Parathyroid adenoma (tissue), 2 donors: Measurements from ENCODE around the gene RANBP3.

ENCODE experiments used
- H2AFZ ChIP-seq: fragments of 300-600 bp; sonication (generic); one replicate; pipeline ENCODE4 v1.7.0; 2017; ENCODE audit warnings: antibody characterized with exemption, mild to moderate bottlenecking
- H3K27ac ChIP-seq: fragments of 300-600 bp; sonication (generic); one replicate; pipeline ENCODE4 v1.7.0; 2017
- H3K27me3 ChIP-seq: fragments of 300-600 bp; sonication (generic); one replicate; pipeline ENCODE4 v1.7.0; 2017; ENCODE audit warnings: low read length; ENCODE audit not compliant: control insufficient read depth, insufficient read depth
- H3K36me3 ChIP-seq: fragments of 300-600 bp; sonication (generic); one replicate; pipeline ENCODE4 v1.7.0; 2017; ENCODE audit warnings: low read length; ENCODE audit not compliant: control insufficient read depth, insufficient read depth
- H3K4me1 ChIP-seq: fragments of 300-600 bp; sonication (generic); one replicate; pipeline ENCODE4 v1.7.0; 2017; ENCODE audit warnings: control low read depth
- H3K4me2 ChIP-seq: fragments of 300-600 bp; sonication (generic); one replicate; pipeline ENCODE4 v1.7.0; 2017; ENCODE audit warnings: low read length
- H3K4me3 ChIP-seq: fragments of 300-600 bp; sonication (generic); one replicate; pipeline ENCODE4 v1.7.0; 2017; ENCODE audit warnings: low read depth, low read length
- H3K79me2 ChIP-seq: fragments of 300-600 bp; sonication (generic); one replicate; pipeline ENCODE4 v1.7.0; 2017; ENCODE audit warnings: control low read depth
- H3K9ac ChIP-seq: fragments of 300-600 bp; sonication (generic); one replicate; pipeline ENCODE4 v1.7.0; 2017; ENCODE audit warnings: mild to moderate bottlenecking
- H3K9me3 ChIP-seq: fragments of 300-600 bp; sonication (generic); one replicate; pipeline ENCODE4 v1.7.0; 2017; ENCODE audit warnings: low read length; ENCODE audit not compliant: control insufficient read depth
- TF ChIP-seq, protein P1 (sequence below): fragments of 300-600 bp; sonication (generic); IDR thresholded peaks from one replicate; pipeline ENCODE4 v1.7.0; 2017; ENCODE audit warnings: antibody characterized with exemption, mild to moderate bottlenecking
- donor health status: primary hyperparathyroidism.

The RANBP3 gene

GRCh38 chr19:6012426-6013170 lies 34.7 kb upstream of the RANBP3 start:
- no peak overlapping the region for H3K27ac ChIP-seq
- H3K36me3 ChIP-seq: no peaks in the 10 kb centered on the region
- H3K9me3 ChIP-seq: no peaks in the 10 kb centered on the region
- H3K27me3 ChIP-seq: no peaks in the 10 kb centered on the region
- H3K79me2 ChIP-seq: no peaks in the 10 kb centered on the region
- no peak overlapping the region for H2AFZ ChIP-seq
- no peak overlapping the region for H3K9ac ChIP-seq
- H3K4me3 ChIP-seq: no peak overlapping the region
- TF ChIP-seq, protein P1, sequence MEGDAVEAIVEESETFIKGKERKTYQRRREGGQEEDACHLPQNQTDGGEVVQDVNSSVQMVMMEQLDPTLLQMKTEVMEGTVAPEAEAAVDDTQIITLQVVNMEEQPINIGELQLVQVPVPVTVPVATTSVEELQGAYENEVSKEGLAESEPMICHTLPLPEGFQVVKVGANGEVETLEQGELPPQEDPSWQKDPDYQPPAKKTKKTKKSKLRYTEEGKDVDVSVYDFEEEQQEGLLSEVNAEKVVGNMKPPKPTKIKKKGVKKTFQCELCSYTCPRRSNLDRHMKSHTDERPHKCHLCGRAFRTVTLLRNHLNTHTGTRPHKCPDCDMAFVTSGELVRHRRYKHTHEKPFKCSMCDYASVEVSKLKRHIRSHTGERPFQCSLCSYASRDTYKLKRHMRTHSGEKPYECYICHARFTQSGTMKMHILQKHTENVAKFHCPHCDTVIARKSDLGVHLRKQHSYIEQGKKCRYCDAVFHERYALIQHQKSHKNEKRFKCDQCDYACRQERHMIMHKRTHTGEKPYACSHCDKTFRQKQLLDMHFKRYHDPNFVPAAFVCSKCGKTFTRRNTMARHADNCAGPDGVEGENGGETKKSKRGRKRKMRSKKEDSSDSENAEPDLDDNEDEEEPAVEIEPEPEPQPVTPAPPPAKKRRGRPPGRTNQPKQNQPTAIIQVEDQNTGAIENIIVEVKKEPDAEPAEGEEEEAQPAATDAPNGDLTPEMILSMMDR: no peak
- H3K4me2 ChIP-seq: no peak overlapping the region
- H3K4me1 ChIP-seq: no peaks in the 10 kb centered on the region

DNA sequence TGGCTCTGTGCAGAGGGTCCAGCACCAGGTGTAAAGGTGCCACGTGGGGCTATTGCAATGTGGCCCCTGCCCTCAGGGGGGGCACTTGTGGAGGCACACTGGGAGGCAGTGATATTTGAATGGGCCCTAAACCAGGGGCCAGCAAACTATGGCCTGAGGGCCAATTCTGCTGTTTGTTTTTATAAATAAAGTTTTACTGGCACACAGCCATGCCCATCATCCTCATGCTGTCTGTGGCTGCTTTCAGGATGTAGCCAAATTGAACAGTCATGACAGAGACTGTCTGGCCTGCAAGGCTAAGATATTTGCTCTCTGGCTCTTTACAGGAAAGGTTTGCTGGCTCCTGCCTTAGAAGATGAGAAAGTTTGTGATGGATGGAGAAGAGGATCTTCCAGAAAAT lies 33.9 kb upstream of the RANBP3 start:
- Histone ChIP-seq H3K27me3 (no peaks in the 10 kb centered on the region), H3K9me3 (no peaks in the 10 kb centered on the region), H3K4me1 (no peaks in the 10 kb centered on the region), H3K79me2 (no peaks in the 10 kb centered on the region), H2AFZ (no peak overlapping the region), H3K4me3 (no peak overlapping the region), H3K36me3 (no peaks in the 10 kb centered on the region), H3K9ac (no peak overlapping the region), H3K27ac (no peak overlapping the region), H3K4me2 (no peak overlapping the region)
- TF ChIP-seq, protein P1: no peak

- H3K9me3 ChIP-seq: no peaks in the 10 kb centered on the region
- no peaks in the 10 kb centered on the region for H3K79me2 ChIP-seq
- no peaks in the 10 kb centered on the region for H3K36me3 ChIP-seq
Measured at GRCh38 chr19:6011206-6011605, 33.3 kb upstream of the RANBP3 start.

GRCh38 chr19:6010107-6010506 lies 32.2 kb upstream of the RANBP3 start:
- Histone ChIP-seq H3K9ac (no peak overlapping the region), H3K4me3 (no peak overlapping the region), H3K27me3 (no peaks in the 10 kb centered on the region), H3K9me3 (no peaks in the 10 kb centered on the region), H3K79me2 (no peaks in the 10 kb centered on the region), H3K36me3 (no peaks in the 10 kb centered on the region), H3K4me1 (no peaks in the 10 kb centered on the region), H3K4me2 (no peak overlapping the region), H2AFZ (no peak overlapping the region), H3K27ac (no peak overlapping the region)
- TF ChIP-seq, protein P1: no peak

More at GRCh38 chr19:6011206-6011605, 33.3 kb upstream of the RANBP3 start:
- Histone ChIP-seq H3K9ac (no peak overlapping the region), H3K27me3 (no peaks in the 10 kb centered on the region), H3K4me3 (no peak overlapping the region), H3K27ac (no peak overlapping the region), H3K4me1 (no peaks in the 10 kb centered on the region), H3K4me2 (no peak overlapping the region), H2AFZ (no peak overlapping the region)
- TF ChIP-seq, protein P1: no peak

GRCh38 chr19:6007866-6008265 lies 29.9 kb upstream of the RANBP3 start:
- no peak overlapping the region for H3K4me2 ChIP-seq
- no peaks in the 10 kb centered on the region for H3K36me3 ChIP-seq
- no peaks in the 10 kb centered on the region for H3K27me3 ChIP-seq
- H3K9ac ChIP-seq: no peak overlapping the region
- no peak overlapping the region for H2AFZ ChIP-seq
- H3K27ac ChIP-seq: no peak overlapping the region
- no peaks in the 10 kb centered on the region for H3K79me2 ChIP-seq
- H3K9me3 ChIP-seq: no peaks in the 10 kb centered on the region
- H3K4me1 ChIP-seq: no peaks in the 10 kb centered on the region
- TF ChIP-seq, protein P1: no peak
- H3K4me3 ChIP-seq: no peak overlapping the region
